HUES64 (cell line): ENCODE measurements around the gene B4GALNT2.
A peak's percentile ranks its signal among the peaks of the same experiment; 100 is the strongest.

Source experiments
- H3K27ac ChIP-seq: 2 replicates; pipeline ENCODE4 v1.7.0; 2013; ENCODE audit warnings: low read depth, low read length, inconsistent platforms
- H3K27me3 ChIP-seq: 2 replicates; pipeline ENCODE4 v1.6.1; 2013; ENCODE audit warnings: mild to moderate bottlenecking, low read length; ENCODE audit not compliant: insufficient read depth
- H3K36me3 ChIP-seq: 2 replicates; pipeline ENCODE4 v1.6.1; 2013; ENCODE audit warnings: mild to moderate bottlenecking, low read length; ENCODE audit not compliant: insufficient read depth
- H3K4me1 ChIP-seq: 2 replicates; pipeline ENCODE4 v1.6.1; 2013; ENCODE audit warnings: mild to moderate bottlenecking, low read length, moderate library complexity; ENCODE audit not compliant: insufficient read depth
- H3K4me3 ChIP-seq: 2 replicates; pipeline ENCODE4 v1.5.1; 2013; ENCODE audit warnings: mild to moderate bottlenecking, low read length, moderate library complexity
- H3K9ac ChIP-seq: 2 replicates; pipeline ENCODE4 v1.6.1; 2013; ENCODE audit warnings: mild to moderate bottlenecking, low read depth, low read length
- H3K9me3 ChIP-seq: 2 replicates; pipeline ENCODE4 v1.6.1; 2013; ENCODE audit warnings: low read depth, low read length; ENCODE audit not compliant: insufficient read depth
- WGBS: fragments of 150-250, 120-280 bp; methylation state at CpG from one replicate; pipeline ENCODE4 v1.1.7; 2013; ENCODE audit warnings: missing lambda C conversion rate; 5-methylcytosine and 5-hydroxymethylcytosine counted together

B4GALNT2 gene

DNA sequence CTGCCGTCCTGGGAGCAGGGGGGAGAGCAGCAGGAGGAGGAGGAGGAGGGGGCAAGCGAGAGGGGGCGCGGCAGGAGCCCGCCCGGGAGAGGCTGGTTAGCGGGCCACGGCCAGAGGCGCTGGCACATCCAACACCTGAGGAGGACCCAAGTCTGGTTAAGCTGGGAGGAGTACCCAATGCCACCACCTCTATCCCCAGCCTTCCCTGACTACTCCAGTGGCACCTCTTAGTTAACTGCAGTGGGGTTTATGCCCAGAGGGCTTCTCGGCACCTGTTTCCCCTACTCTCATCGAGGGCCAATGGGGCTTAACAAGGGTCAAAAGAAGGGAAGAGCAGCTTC is 92.4 kb downstream of the B4GALNT2 start:
- no peaks in the 10 kb centered on the region for H3K36me3 ChIP-seq
- H3K27ac ChIP-seq: no peak overlapping the region
- peak overlapping the region; percentile 54 for H3K4me3 ChIP-seq
- WGBS: 19% methylated on average over 11 of the region's 11 CpGs
- peaks cover 81% of the 10 kb centered on the region for H3K27me3 ChIP-seq
- peak overlapping the region; percentile 66 for H3K9ac ChIP-seq
- no peaks in the 10 kb centered on the region for H3K9me3 ChIP-seq
- peaks cover 4% of the 10 kb centered on the region; the same call in 1 of the 2 replicates for H3K4me1 ChIP-seq

DNA sequence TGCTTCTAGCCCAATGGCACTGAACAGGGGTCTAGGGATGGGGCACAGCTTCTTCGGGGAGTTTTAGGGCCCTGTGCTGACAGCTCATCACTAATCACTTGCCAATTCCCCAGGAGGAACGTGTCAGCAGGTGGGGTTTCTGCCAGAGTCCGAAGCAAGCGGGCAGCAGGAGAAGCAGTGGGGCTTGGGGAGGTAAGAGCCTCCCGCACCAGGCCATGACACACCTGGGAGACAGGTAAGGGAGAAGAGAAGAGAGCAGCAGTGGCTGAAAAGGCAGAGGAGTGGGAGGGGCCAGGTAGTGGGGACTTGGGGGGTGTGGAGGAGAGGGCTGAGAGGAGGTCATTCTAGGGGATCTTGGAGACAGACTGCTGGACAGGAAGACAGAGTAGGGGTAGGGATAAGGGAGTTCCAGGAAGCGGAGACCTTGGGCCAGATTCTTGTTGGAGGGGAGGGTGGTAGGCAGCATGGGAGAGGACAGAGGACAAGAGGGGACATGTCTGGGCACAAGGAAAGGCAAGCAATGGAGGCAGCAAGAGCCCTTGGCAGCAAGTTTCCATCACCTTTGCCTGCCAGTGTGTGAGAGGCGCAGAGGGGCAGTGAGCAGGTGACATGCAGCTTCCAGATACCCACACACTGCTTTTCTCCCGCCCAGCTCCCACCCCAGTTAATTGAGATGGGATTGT is 93.1 kb downstream of the B4GALNT2 start:
- Histone ChIP-seq H3K27ac (no peak overlapping the region), H3K36me3 (no peaks in the 10 kb centered on the region), H3K4me3 (no peak overlapping the region), H3K9me3 (no peaks in the 10 kb centered on the region), H3K9ac (no peak overlapping the region), H3K27me3 (peaks cover 87% of the 10 kb centered on the region), H3K4me1 (peaks cover 4% of the 10 kb centered on the region; the same call in 1 of the 2 replicates)
- 83% methylated on average over 7 of the region's 8 CpGs for WGBS
